NCI-H2029 treated with DMSO at 0.1 percent for 48 hours (cell line): ENCODE data around the gene TSHZ2.

ENCODE experiments used
- DNase-seq: peaks from one replicate; lab custom pipeline; 2025; lab: John Stamatoyannopoulos, UW

TSHZ2 gene

GRCh38 chr20:53068241-53068640 is 96.1 kb downstream of the TSHZ2 start:
- DNase-seq: no peak

GRCh38 chr20:53069132-53069531 is 97.0 kb downstream of the TSHZ2 start:
- DNase-seq: no peak

- no peak for DNase-seq
These were observed 98.1 kb downstream of the TSHZ2 start for GRCh38 chr20:53070224-53070623.

DNA sequence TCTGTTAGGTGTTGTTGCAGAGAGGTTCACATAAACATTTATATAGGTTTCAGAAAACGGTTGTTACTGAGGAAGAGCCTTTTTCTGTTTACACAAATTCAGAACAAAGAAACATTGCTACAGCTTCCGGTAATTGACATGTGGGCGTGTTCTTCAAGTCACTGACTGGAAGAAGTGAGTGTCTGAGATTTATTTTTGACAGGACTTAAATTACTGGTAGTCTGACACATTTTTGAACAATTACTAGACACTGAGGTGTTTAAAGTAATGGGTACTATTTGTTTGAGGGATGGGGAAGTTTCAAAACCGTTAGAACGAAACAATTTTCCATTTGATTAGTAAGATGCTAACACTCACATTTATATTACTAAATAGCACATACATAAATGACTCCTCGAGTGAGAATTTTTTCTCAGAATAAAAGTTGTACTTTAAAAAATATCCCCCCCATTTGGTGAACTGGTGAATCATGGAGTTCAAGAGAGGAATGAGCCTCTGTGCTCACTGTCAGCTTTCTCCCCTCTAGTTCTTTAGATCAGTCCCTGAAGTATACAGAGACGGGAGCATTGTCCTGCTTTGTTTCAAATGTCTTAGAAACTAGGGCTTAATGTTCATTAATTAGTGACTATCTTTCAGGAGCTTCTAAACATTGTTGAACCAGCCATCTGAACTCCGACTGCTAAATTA is 98.7 kb downstream of the TSHZ2 start:
- DNase-seq: no peak

- DNase-seq: no peak
These were observed 99.7 kb downstream of the TSHZ2 start for GRCh38 chr20:53071833-53072232.

DNA sequence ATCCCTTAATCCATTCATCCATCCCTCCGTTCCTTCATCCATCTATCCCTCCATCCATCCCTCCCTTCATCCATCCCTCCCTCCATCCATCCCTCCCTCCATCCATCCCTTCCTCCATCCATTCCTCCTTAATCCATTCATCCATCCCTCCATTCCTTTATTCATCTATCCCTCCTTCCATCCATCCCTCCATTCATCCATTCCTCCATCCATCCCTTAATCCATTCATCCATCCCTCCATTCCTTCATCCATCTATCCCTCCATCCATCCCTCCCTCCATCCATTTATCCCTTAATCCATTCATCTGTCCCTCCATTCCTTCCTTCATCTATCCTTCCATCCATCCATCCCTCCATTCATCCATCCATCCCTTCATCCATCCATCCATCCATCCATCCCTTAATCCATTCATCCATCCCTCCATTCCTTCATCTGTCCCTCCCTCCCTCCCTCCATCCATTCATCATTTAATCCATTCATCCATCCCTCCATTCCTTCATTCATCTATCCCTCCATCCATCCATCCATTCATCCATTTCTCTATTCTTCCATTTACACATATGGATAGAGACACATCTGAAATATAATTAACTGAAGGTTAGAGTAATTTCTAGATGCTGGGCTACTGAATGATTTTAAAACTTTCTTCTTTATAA is 100.9 kb downstream of the TSHZ2 start:
- DNase-seq: no peak

DNA sequence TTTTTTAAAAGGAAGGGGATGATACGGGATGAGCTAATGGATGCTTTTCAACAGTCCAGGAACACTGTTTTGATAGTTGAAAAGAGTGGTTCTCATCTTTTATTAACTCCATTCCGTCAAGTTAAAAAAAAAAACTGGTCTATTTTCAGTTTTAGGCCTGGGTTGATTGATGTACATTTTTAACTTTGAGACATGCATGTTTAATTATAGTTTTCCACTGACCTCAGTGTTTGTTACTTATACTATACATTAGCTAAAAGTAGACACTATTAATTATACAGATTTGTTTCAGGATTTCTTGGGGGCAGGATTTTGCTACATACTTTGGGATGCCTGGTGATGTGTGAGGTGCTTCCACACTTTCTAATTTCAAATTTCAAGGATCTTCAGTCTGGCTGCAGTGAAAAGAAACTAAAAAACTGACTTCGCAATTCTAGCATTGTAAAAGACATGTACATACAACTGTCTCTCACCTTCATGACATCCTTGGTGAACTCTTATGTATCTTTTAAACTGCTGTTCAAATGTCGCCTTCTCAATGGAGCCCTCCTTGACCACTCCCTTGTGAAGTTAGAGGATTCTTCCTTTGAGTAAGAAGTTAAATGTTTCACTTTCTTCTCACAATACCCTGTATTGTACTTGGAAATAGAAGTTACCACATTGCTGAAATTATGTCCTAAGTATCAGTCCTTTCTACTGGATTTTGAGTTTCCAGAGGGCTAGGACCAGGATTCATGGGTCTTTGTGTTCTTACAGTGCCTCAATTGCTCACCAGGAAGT is 101.7 kb downstream of the TSHZ2 start:
- DNase-seq: no peak

DNA sequence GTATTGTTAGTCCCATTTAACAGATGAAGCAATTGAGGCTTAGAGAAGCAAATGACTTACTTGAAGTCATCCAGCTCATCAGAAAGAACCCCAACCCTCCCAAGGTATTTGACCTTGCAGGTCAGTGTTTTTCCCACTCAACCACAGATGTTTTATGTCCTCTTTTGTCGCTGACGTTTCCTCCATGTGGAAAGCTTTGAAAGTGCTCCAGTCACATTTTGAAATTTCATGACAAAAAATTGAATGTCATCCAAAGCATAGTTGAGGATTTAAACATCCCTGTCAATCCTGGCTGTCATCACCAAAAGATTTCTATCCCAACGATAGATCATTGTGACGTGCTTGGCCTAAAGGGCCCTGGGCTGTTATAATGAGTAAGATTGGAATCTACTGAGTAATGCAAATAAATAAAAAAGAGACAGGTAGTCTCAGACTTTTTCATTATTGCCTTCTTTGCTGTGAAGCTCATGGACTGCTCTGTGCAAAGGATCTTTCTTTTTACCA is 102.7 kb downstream of the TSHZ2 start:
- DNase-seq: no peak

DNA sequence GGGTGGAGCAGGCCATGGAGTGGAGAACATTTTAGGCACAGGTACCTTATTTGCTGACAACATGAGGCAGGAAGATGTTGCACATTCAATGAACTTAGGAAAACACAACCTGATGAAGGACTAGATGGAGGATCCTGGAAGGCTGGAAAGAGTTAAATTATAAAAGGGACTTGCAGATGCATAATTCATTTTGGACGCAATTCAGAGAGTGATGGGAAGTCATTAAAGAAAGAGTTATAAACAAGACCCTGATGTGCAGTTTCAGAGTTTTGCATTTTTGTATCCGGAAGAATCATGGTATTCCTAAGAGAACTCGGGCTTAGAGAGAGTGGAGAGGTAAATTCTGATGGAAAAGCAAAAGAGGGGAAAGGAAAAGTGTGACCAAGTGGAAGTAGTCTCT is 104.5 kb downstream of the TSHZ2 start:
- DNase-seq: no peak

DNA sequence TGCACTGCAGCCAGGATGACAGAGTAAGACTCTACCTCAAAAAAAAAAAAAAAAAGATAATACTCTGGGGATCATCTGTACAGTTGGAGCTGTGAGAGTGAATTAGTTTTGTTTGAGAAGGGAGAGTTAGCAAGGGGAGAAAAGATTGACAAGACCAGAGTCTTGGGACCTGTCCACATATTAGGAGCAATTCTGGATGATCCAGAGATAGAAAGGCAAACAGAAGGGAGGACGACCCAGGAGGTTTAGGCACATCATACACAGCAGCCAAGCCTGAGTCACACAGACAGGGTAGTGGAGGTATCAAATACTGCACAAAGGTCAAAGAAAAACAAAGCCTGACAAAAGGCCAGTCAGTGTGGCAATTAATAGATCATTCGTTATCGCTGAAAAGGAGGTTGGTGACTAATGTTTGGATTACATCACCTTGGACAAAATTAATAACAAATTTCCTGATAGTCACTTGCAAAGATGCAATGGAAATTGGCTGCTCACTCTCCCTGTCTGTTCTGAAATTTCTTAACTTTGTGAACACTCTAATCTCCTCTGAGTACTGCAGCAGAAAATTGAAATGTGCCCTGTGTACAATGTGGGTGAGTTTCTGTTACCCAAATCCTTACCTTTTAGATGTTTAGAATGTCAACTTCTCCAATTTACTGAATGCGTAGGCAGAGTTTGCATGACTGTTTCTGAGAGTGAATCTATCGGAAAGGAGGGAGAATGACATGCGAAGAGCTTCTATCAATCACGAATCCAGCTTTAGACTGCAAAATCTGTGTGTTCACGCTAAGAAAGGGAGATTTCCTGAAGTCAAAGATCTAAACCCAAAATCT is 105.4 kb downstream of the TSHZ2 start:
- DNase-seq: no peak

DNA sequence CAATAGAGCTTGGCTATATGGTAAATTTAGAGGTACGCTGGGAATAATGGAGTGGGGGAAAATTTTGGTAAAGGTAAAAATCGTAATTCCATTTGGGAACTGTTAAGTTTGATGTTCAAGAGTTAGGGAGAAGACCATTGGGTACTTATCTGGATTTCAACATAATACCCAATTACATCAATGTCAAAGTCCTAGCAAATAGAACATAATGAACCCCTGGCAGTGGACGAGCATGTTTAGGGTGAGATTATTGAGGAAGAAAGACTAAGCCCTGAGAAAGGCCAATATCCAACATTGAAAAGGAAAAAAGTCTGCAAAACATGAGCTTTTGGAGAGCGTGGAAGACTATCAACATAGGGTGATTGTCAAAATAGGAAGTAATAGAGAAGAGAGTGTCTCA is 106.6 kb downstream of the TSHZ2 start:
- DNase-seq: no peak

DNA sequence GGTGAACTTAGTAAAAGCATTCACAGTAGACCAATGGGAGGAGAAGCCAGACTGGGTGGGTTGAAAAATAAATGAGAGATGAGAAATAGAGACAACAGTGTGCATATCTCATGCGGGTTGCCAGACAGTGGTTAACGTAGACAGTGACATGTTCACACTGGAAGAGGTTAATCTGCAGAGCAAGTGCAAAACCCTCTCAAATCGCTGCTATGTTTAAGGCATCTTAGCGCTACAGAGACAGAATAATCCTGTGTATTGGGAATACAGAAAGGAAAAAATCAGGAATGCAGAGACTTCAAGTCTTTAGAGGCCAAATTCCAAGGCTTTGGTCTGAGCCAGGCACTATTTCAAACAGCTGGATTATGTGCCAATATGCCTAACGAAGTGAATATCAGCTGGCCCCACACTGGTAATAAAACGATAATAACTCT is 107.1 kb downstream of the TSHZ2 start:
- DNase-seq: no peak

- no peak for DNase-seq
These were observed 107.9 kb downstream of the TSHZ2 start for GRCh38 chr20:53079828-53080686.

- DNase-seq: no peak
These were observed 108.5 kb downstream of the TSHZ2 start for GRCh38 chr20:53080687-53080962.

- peak; percentile 77 for DNase-seq
These were observed 109.1 kb downstream of the TSHZ2 start for GRCh38 chr20:53080969-53081871.

GRCh38 chr20:53081916-53082863 is 110.0 kb downstream of the TSHZ2 start:
- DNase-seq: no peak

- DNase-seq: no peak
These were observed 111.3 kb downstream of the TSHZ2 start for GRCh38 chr20:53083411-53083810.

DNA sequence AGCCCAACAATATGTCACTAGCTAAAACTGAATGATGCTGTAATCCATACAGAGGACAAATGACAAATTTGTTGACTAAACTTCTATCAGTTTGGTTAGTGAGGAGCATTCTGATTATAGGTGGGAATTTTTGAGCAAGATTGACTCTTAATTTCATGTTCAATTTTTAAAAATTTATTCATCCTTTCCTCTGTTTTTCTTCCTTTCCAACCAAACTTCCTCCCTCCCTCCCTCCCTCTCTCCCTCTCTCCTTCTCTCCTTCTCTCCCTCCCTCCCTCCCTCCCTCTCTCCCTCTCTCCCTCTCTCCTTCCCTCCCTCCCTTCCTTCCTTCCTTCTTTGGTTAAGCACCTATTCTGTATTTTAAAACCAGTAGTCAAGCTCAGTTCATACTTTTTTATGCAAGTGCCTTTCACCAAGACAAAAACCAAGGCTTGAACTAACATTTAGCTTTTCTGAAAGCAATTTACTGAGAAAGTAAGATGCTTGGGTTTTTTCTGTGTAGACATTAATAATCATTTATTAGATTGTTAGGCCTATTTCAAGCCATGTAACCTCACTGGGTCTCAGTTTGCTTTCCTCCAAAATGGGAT is 112.3 kb downstream of the TSHZ2 start:
- DNase-seq: no peak

GRCh38 chr20:53085720-53086119 is 113.6 kb downstream of the TSHZ2 start:
- no peak for DNase-seq
